ENCODE data around the gene RARRES2. TPM values are rescaled to one million over a fixed set of nuclear protein-coding genes. Genes with fewer than 3 reads are reported as not detected.

RARRES2 gene
- total and polyA plus RNA-seq, 2 of the 13 experiments (the other 11 are each of a cell fraction or from before 2014, with no cell fraction given) = 134 to 172 TPM

- Histone ChIP-seq H3K79me2 (ENCODE audit: insufficient read depth, low read length) (peaks cover 32% of the 10 kb centered on the region), H4K20me1 (ENCODE audit: insufficient read depth, low read length) (no peaks in the 10 kb centered on the region), H3K4me2 (ENCODE audit: low read depth, low read length) (peak overlapping the region; percentile 97), H3K9me3 (ENCODE audit: low read length) (no peaks in the 10 kb centered on the region), H3K4me1 (ENCODE audit: insufficient read depth, low read length) (peaks cover 73% of the 10 kb centered on the region), H3K4me3 (replicated peaks in 1 of 3; ENCODE audit: insufficient read depth in 1 of 3, low read depth in 2 of 3, low read length in 3 of 3) (0 out of 6 replicates have a peak overlapping the region, but pooled peaks of 1 of the 3 experiments have one; percentile 47), H3K36me3 (replicated peaks in 1 of 2; ENCODE audit: control insufficient read depth in 1 of 2, insufficient read depth in 2 of 2, low read length in 2 of 2) (peaks cover 5 to 23% of the 10 kb centered on the region in 2 experiments; a peak in 3 of 5 replicates), H3K27ac (ENCODE audit: extremely low read length, insufficient read depth, low read length) (peak overlapping the region; percentile 97), H2AFZ (ENCODE audit: low read length) (no peak overlapping the region), H3K9ac (ENCODE audit: insufficient read depth, low read depth, low read length) (peak overlapping the region; percentile 7; the same call in 1 of the 2 replicates), H3K27me3 (ENCODE audit: control insufficient read depth in 1 of 2, insufficient read depth in 2 of 2, low read length in 2 of 2) (no peaks in the 10 kb centered on the region)
- intact Hi-C loops (cut with micrococcal nuclease; ENCODE audit: unreplicated experiment) (no loop called here), in situ Hi-C loops (cut with HindIII; ENCODE audit: extremely low pct_ligation_motif_present, low pct_unique_long_range_greater_than_20kb) (no loop called here)
- ATAC-seq (no peak), FAIRE-seq (peak; percentile 57), DNase-seq (ENCODE audit: low spot score) (no peak)
- WGBS (ENCODE audit: low lambda C conversion rate) = 69% methylated on average over 10 of the region's 10 CpGs
- ChIA-PET CTCF (ENCODE audit: low intra/inter-chr PET ratio, low total read pairs) (no interaction called here), POLR2A (interaction anchor here (1.3 to 2.0 kb wide), 3 partner anchors 8 to 42 kb away, joined by 3 to 13 read pairs (median 5); no protein-coding TSS in a partner anchor)
- no TSS peak for BruUV-seq (replicated peaks)
- no peak for TF ChIP-seq ZSCAN20 (CRISPR knock-in tag; IDR thresholded peaks at IDR 0.05; ENCODE audit: borderline replicate concordance)
- TF ChIP-seq RFX5 (IDR thresholded peaks at IDR 0.05; ENCODE audit: low read depth, low read length) = peak; percentile 49; the same call in 1 of the 2 replicates
- TF ChIP-seq CBX5 (CRISPR knock-in tag; IDR thresholded peaks at IDR 0.05; ENCODE audit: borderline replicate concordance) = no peak
- TF ChIP-seq ZNF276 (CRISPR knock-in tag; IDR thresholded peaks at IDR 0.05; ENCODE audit: low read depth) = no peak
- TF ChIP-seq ADNP (CRISPR knock-in tag; IDR thresholded peaks at IDR 0.05) = no peak
- peak; percentile 11 for TF ChIP-seq RBM22 (optimal IDR thresholded peaks at IDR 0.05; ENCODE audit: low read length)
- no peak for TF ChIP-seq SNAPC4 (CRISPR knock-in tag; IDR thresholded peaks at IDR 0.05)
- no peak for TF ChIP-seq ZNF292 (CRISPR knock-in tag; IDR thresholded peaks at IDR 0.05; ENCODE audit: borderline replicate concordance, low read depth)
- 0 out of 2 replicates have a peak, but pooled peaks have one; percentile 28 for TF ChIP-seq ZNF691 (CRISPR knock-in tag; IDR thresholded peaks at IDR 0.05; ENCODE audit: borderline replicate concordance, low read depth)
- no peak for TF ChIP-seq MXI1 (IDR thresholded peaks at IDR 0.05; ENCODE audit: borderline replicate concordance, low read depth, low read length)
- no peak for TF ChIP-seq EEA1 (CRISPR knock-in tag; IDR thresholded peaks at IDR 0.05; ENCODE audit: borderline replicate concordance)
Observed at GRCh38 chr7:150375662-150376521, 34.5 kb upstream of the RARRES2 start.

Measured in HepG2 (cell line).